ENCODE data around the gene MYO1G.

GRCh38 chr7:44965441-44965903, 13.3 kb downstream of the MYO1G start:
- TF ChIP-seq CTCF (IDR thresholded peaks at IDR 0.05) (no peak), REST (IDR thresholded peaks at IDR 0.05; ENCODE audit: insufficient read depth in 1 of 2, low read depth in 2 of 2, low read length in 1 of 2) (no peak), POLR2AphosphoS5 (IDR thresholded peaks at IDR 0.05; ENCODE audit: low read depth, low read length) (no peak), SIN3A (IDR thresholded peaks at IDR 0.05; ENCODE audit: borderline replicate concordance, insufficient read depth, low read depth, low read length) (no peak)
